A549 (cell line): ENCODE data around the gene HES6. TPM values are rescaled to one million over a fixed set of nuclear protein-coding genes. Genes with fewer than 3 reads are reported as not detected.

Experiments
- ATAC-seq, 2 experiments: fragments of 200-7000 bp in 1 of 2; fragments of >200 bp in 1 of 2; cut with Nextera tagmentation in 1 of 2; cut with Tn5 transposase in 1 of 2; 3 replicates each; pipeline versions ENCODE4 v1.8.0 to v1.9.1; 2018 to 2020; ENCODE audit warnings: mild to moderate bottlenecking in 1 of 2, moderate library complexity in 1 of 2
- CTCF ChIA-PET: fragments of 300-600 bp; sonication (Branson Sonifier 250); formaldehyde crosslinking; extraction: SDS; loops from one replicate; lab custom pipeline; 2021; ENCODE audit warnings: antibody characterized with exemption, inconsistent platforms; lab: Yijun Ruan, JAX
- POLR2A ChIA-PET: fragments of 350-600 bp; formaldehyde crosslinking; extraction: SDS; loops from one replicate; lab custom pipeline; 2021; ENCODE audit warnings: antibody characterized with exemption, inconsistent platforms; lab: Yijun Ruan, JAX
- DNase-seq, 2 experiments: peaks; one replicate each; pipeline versions ENCODE4 v3.0.0 to v3.0.0-alpha.2; 2011 to 2016; ENCODE audit warnings: low read depth in 1 of 2, low spot score in 1 of 2
- FAIRE-seq: peaks from 2 replicates; lab custom pipeline; 2011; peaks lifted over from hg19 to GRCh38; lab: Jason Lieb, UNC
- H3K27ac ChIP-seq, 2 experiments: fragments of >200 bp; sonication (Bioruptor Twin); formaldehyde crosslinking; 3 replicates each; pipeline ENCODE4 v1.5.1; 2016 to 2017
- H3K4me1 ChIP-seq: fragments of >200 bp; sonication (Bioruptor Twin); formaldehyde crosslinking; 3 replicates; pipeline ENCODE4 v1.6.1; 2016
- H3K4me2 ChIP-seq: fragments of >200 bp; sonication (Bioruptor Twin); formaldehyde crosslinking; 3 replicates; pipeline ENCODE4 v1.6.1; 2016
- H3K4me3 ChIP-seq: fragments of >200 bp; sonication (Bioruptor Twin); formaldehyde crosslinking; 3 replicates; pipeline ENCODE4 v1.5.1; 2016
- H3K9me3 ChIP-seq: fragments of >200 bp; sonication (Bioruptor Twin); formaldehyde crosslinking; 3 replicates; pipeline ENCODE4 v1.6.1; 2016
- BCL3 ChIP-seq: fragments of >200 bp; sonication (Bioruptor Twin); formaldehyde crosslinking; IDR thresholded peaks from 3 replicates; pipeline ENCODE4 v1.6.1; 2016
- BHLHE40 ChIP-seq: IDR thresholded peaks from 2 replicates; pipeline ENCODE4 v1.6.1; 2012; ENCODE audit warnings: low read depth, low read length, inconsistent platforms
- CTCF ChIP-seq: fragments of >200 bp; sonication (Bioruptor Twin); formaldehyde crosslinking; IDR thresholded peaks from 3 replicates; pipeline ENCODE4 v1.5.1; 2016
- E2F6 ChIP-seq: IDR thresholded peaks from 2 replicates; pipeline ENCODE4 v1.6.1; 2012; ENCODE audit warnings: low read depth, borderline replicate concordance
- EHF ChIP-seq: fragments of 250-450 bp; sonication (Bioruptor Pico); IDR thresholded peaks from 2 replicates; pipeline ENCODE4 v1.5.0; 2020; ENCODE audit warnings: mild to moderate bottlenecking
- EP300 ChIP-seq, 2 experiments: fragments of >200 bp; sonication (Bioruptor Twin); formaldehyde crosslinking; IDR thresholded peaks; 2 replicates in 1 of 2; 3 replicates in 1 of 2; pipeline ENCODE4 v1.6.1; 2016 to 2017
- FOXS1 ChIP-seq: fragments of 250-450 bp; sonication (Bioruptor Pico); IDR thresholded peaks from 2 replicates; pipeline ENCODE4 v1.5.0; 2020; ENCODE audit warnings: mild to moderate bottlenecking, moderate library complexity
- HEYL ChIP-seq: fragments of 250-450 bp; sonication (Bioruptor Pico); IDR thresholded peaks from 2 replicates; pipeline ENCODE4 v1.8.0; 2021; ENCODE audit warnings: mild to moderate bottlenecking, moderate library complexity
- JUN ChIP-seq, 2 experiments: fragments of >200 bp; sonication (Bioruptor Twin); formaldehyde crosslinking; IDR thresholded peaks; 2 replicates in 1 of 2; 3 replicates in 1 of 2; pipeline ENCODE4 v1.6.1; 2016 to 2017
- NR3C1 ChIP-seq: fragments of >200 bp; sonication (Bioruptor Twin); formaldehyde crosslinking; IDR thresholded peaks from 3 replicates; pipeline ENCODE4 v1.6.1; 2017
- SMC3 ChIP-seq: fragments of >200 bp; sonication (Bioruptor Twin); formaldehyde crosslinking; IDR thresholded peaks from 3 replicates; pipeline ENCODE4 v1.6.1; 2018; ENCODE audit warnings: inconsistent platforms
- ZC3H11A ChIP-seq: fragments of 450-650 bp; IDR thresholded peaks from 2 replicates; pipeline ENCODE4 v1.6.1; 2014; ENCODE audit warnings: antibody characterized with exemption, mild to moderate bottlenecking
- ZNF302 ChIP-seq: fragments of 250-450 bp; sonication (Bioruptor Pico); IDR thresholded peaks from 2 replicates; pipeline ENCODE4 v1.9.0; 2021; ENCODE audit warnings: inconsistent platforms, mild to moderate bottlenecking, moderate library complexity
- WGBS: methylation state at CpG from one replicate; pipeline ENCODE4 v1.1.6; 2017; ENCODE audit errors: missing lambda C conversion rate; 5-methylcytosine and 5-hydroxymethylcytosine counted together
- polyA plus RNA-seq, 4 experiments: library from polyadenylated mRNA; depleted of rRNA in 3 of 4; stranded (reverse); fragments of >200 nt; fragmentation: RNase III in 1 of 4; extraction: RNeasy Plus Mini Kit Qiagen cat#74134 plus additional on column Dnase treatment in 1 of 4; gene quantifications; 2 replicates in 3 of 4; 3 replicates in 1 of 4; pipeline ENCODE4 v1.2.3, GENCODE V29; 2011 to 2017

The HES6 gene
- polyA plus RNA-seq, 2 of the 4 experiments (the other 2 are of a cell fraction) = 5.4 to 7.5 TPM

- Histone ChIP-seq H3K4me1 (peaks cover 19% of the 10 kb centered on the region), H3K4me3 (no peak overlapping the region), H3K27ac (no peak overlapping the region), H3K9me3 (no peaks in the 10 kb centered on the region), H3K4me2 (no peak overlapping the region)
- WGBS = 80% methylated on average over 15 of the region's 18 CpGs
- ATAC-seq (no peak), DNase-seq (no peak), FAIRE-seq (no peak)
- TF ChIP-seq FOXS1 (CRISPR knock-in tag) = no peak
- no peak for TF ChIP-seq BCL3
- no peak for TF ChIP-seq CTCF
- no peak for TF ChIP-seq JUN (IDR thresholded peaks at IDR 0.05)
- TF ChIP-seq ZC3H11A = no peak
- no peak for TF ChIP-seq HEYL (CRISPR knock-in tag)
- TF ChIP-seq ZNF302 = no peak
- TF ChIP-seq SMC3 = no peak
- TF ChIP-seq EHF (CRISPR knock-in tag) = no peak
- POLR2A ChIA-PET = no interaction called here
- CTCF ChIA-PET = interaction anchor here (0.7 to 14.1 kb wide), 3 partner anchors 13 to 97 kb away, joined by 3 to 351 read pairs (median 3); partner anchors contain the start of gene PER2
Measured at GRCh38 chr2:238260883-238261282, 21.0 kb upstream of the HES6 start.

GRCh38 chr2:238259061-238260020, 19.5 kb upstream of the HES6 start:
- Histone ChIP-seq H3K4me1 (peaks cover 19% of the 10 kb centered on the region), H3K27ac (no peak overlapping the region), H3K4me2 (no peak overlapping the region), H3K9me3 (no peaks in the 10 kb centered on the region), H3K4me3 (no peak overlapping the region)
- DNase-seq = peak in 1 of 2 experiments; percentile 42
- TF ChIP-seq NR3C1 (no peak), BHLHE40 (no peak), E2F6 (no peak)
- FAIRE-seq = no peak
- ChIA-PET CTCF (interaction anchor here (0.7 to 14.1 kb wide), 13 partner anchors 9 to 500 kb away, joined by 3 to 351 read pairs (median 5); partner anchors contain the start of gene PER2), POLR2A (interaction anchor here (0.7 kb wide), 1 partner anchor 56 kb away, joined by 3 read pairs; the partner anchor contains the start of gene ILKAP)
- 83% methylated on average over 19 of the region's 21 CpGs for WGBS
- peak; percentile 41 to 49 for ATAC-seq

- DNase-seq (no peak), ATAC-seq (no peak; a peak in 1 of 6 replicates), FAIRE-seq (no peak)
- ChIA-PET CTCF (interaction anchor here (0.7 to 14.1 kb wide), 19 partner anchors 7 to 400 kb away, joined by 3 to 351 read pairs (median 5); partner anchors contain the start of genes HES6 and PER2), POLR2A (no interaction called here)
- Histone ChIP-seq H3K4me2 (no peak overlapping the region), H3K9me3 (no peaks in the 10 kb centered on the region), H3K27ac (no peak overlapping the region), H3K4me3 (no peak overlapping the region), H3K4me1 (peaks cover 10% of the 10 kb centered on the region; the same call in 2 of the 3 replicates)
- TF ChIP-seq EHF (CRISPR knock-in tag) (no peak), EP300 (IDR thresholded peaks at IDR 0.05) (no peak)
- 85% methylated on average over 15 of the region's 15 CpGs for WGBS
Measured at GRCh38 chr2:238257786-238258700, 18.2 kb upstream of the HES6 start.
